Suprapubic skin (tissue), 4 donors: ENCODE results near the gene MYL5. TPM values are rescaled to one million over a fixed set of nuclear protein-coding genes. Genes with fewer than 3 reads are reported as not detected.
A peak's percentile ranks its signal among the peaks of the same experiment; 100 is the strongest.

Source experiments
- DNase-seq, 2 donors: peaks; one replicate each; pipeline ENCODE4 v3.0.0-alpha.2; 2019; ENCODE audit warnings: low spot score in 2 of 2
- H3K27ac ChIP-seq: fragments of 200-600 bp; sonication (generic); one replicate; pipeline ENCODE4 v1.5.1; 2019
- H3K27me3 ChIP-seq: fragments of 200-600 bp; sonication (generic); one replicate; pipeline ENCODE4 v1.5.1; 2019
- H3K36me3 ChIP-seq: fragments of 200-600 bp; sonication (generic); one replicate; pipeline ENCODE4 v1.5.1; 2019
- H3K4me1 ChIP-seq: fragments of 200-600 bp; sonication (generic); one replicate; pipeline ENCODE4 v1.5.1; 2019
- H3K4me3 ChIP-seq: fragments of 200-600 bp; sonication (generic); one replicate; pipeline ENCODE4 v1.5.1; 2019; ENCODE audit warnings: mild to moderate bottlenecking
- H3K9me3 ChIP-seq: fragments of 200-600 bp; sonication (generic); one replicate; pipeline ENCODE4 v1.5.1; 2019
- EP300 ChIP-seq: sonication (generic); formaldehyde crosslinking; IDR thresholded peaks from one replicate; pipeline ENCODE4 v1.6.1; 2017; ENCODE audit warnings: antibody characterized with exemption
- POLR2A ChIP-seq, 2 donors: fragments of 450-650 bp; IDR thresholded peaks; one replicate each; pipeline ENCODE4 v1.6.1; 2017; ENCODE audit warnings: antibody characterized with exemption in 2 of 2, mild to moderate bottlenecking in 2 of 2, moderate library complexity in 2 of 2
- POLR2AphosphoS5 ChIP-seq, 3 donors: sonication (generic); formaldehyde crosslinking; IDR thresholded peaks; one replicate each; pipeline ENCODE4 v1.6.1; 2017; ENCODE audit warnings: antibody characterized with exemption in 3 of 3
- WGBS: methylation state at CpG from one replicate; pipeline ENCODE4 v1.1.5; 2018; 5-methylcytosine and 5-hydroxymethylcytosine counted together
- total RNA-seq, 4 donors: library from RNA; depleted of rRNA; stranded (reverse); fragments of >200 nt; gene quantifications; one replicate each; pipeline ENCODE4 v1.1.0, GENCODE V29; 2016
- TF ChIP-seq, protein P1 (sequence below), 2 donors: fragments of 200-600 bp in 1 of 2; fragments of 450-650 bp in 1 of 2; sonication (generic) in 1 of 2; IDR thresholded peaks; one replicate each; pipeline ENCODE4 v1.5.1; 2016 to 2019; ENCODE audit warnings: antibody characterized with exemption in 2 of 2, mild to moderate bottlenecking in 1 of 2, moderate library complexity in 1 of 2

MYL5 gene, protein sequence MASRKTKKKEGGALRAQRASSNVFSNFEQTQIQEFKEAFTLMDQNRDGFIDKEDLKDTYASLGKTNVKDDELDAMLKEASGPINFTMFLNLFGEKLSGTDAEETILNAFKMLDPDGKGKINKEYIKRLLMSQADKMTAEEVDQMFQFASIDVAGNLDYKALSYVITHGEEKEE
- 10 to 100 TPM in 2 of 4 donors, 1 to 10 TPM in 2; 5.3 to 20.4 (median 10.5) TPM for total RNA-seq

DNA sequence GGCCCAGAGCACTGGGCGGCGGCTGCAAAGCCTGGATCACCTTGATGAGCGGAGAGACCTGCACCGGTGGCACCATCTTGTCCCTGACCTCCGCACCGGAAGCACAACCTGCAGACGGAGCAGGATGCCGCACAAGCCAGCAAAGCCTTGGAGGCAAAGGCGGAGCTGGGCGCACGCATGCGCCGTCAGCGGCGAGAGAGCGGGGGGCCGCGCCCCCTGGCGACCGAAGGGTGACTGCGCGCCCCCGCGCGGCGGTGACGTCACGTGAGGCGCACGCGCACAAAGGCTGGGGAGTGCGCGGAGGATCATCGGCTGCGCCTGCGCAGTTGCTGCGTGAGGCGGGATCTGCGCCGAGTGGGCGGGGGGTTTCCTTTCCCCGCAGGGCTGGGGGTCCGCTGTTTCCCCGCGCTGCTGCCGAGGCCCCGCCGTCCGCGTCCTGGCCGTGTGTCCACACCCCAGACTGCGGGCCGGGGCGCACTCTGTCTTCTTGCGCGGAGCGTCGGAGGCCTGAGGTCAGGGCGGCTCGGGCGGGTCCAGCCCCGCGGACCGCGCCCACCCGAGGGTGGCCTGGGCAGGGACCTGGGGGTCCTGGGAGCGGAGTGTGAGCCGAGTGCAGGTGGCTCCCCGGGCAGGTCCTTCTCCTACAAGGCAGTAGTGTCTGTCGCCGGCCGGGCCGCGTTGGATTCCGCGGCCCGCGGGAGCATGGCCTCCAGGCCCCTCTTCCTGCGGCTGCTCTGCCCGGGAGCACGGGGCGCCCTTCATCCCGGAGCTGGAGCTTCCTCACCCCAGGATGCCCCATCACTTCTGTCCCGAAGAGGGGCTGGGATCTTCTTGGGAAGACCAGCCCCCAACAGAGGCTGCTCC is at the start of gene MYL5, which contains the start of gene ATP5ME:
Gene MYL5 (plus strand): TSS at position 371 of the 864 bp plus-strand sequence. CDS start 3,485 bp downstream, outside the sequence.
Gene ATP5ME (minus strand): TSS at position 105 of the 864 bp plus-strand sequence. CDS start 29 bp downstream, at position 76.
- DNase-seq: peak; percentile 97 to 98
- no peaks in the 10 kb centered on the region for H3K9me3 ChIP-seq
- H3K36me3 ChIP-seq: peaks cover 22% of the 10 kb centered on the region
- H3K27ac ChIP-seq: peak within 1 kb of the TSS; percentile 87
- peak in 1 of 2 donors; percentile 77 for TF ChIP-seq POLR2A (IDR thresholded peaks at IDR 0.05)
- no peak for TF ChIP-seq EP300
- TF ChIP-seq POLR2AphosphoS5 (IDR thresholded peaks at IDR 0.05): peak; percentile 2 to 96 (median 33)
- TF ChIP-seq, protein P1, sequence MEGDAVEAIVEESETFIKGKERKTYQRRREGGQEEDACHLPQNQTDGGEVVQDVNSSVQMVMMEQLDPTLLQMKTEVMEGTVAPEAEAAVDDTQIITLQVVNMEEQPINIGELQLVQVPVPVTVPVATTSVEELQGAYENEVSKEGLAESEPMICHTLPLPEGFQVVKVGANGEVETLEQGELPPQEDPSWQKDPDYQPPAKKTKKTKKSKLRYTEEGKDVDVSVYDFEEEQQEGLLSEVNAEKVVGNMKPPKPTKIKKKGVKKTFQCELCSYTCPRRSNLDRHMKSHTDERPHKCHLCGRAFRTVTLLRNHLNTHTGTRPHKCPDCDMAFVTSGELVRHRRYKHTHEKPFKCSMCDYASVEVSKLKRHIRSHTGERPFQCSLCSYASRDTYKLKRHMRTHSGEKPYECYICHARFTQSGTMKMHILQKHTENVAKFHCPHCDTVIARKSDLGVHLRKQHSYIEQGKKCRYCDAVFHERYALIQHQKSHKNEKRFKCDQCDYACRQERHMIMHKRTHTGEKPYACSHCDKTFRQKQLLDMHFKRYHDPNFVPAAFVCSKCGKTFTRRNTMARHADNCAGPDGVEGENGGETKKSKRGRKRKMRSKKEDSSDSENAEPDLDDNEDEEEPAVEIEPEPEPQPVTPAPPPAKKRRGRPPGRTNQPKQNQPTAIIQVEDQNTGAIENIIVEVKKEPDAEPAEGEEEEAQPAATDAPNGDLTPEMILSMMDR (IDR thresholded peaks at IDR 0.05): peak; percentile 52 to 94
- peak within 1 kb of the TSS; percentile 87 for H3K4me3 ChIP-seq
- no peaks in the 10 kb centered on the region for H3K27me3 ChIP-seq
- peaks cover 57% of the 10 kb centered on the region for H3K4me1 ChIP-seq
- WGBS: 0% methylated on average over 4 of the region's 84 CpGs

DNA sequence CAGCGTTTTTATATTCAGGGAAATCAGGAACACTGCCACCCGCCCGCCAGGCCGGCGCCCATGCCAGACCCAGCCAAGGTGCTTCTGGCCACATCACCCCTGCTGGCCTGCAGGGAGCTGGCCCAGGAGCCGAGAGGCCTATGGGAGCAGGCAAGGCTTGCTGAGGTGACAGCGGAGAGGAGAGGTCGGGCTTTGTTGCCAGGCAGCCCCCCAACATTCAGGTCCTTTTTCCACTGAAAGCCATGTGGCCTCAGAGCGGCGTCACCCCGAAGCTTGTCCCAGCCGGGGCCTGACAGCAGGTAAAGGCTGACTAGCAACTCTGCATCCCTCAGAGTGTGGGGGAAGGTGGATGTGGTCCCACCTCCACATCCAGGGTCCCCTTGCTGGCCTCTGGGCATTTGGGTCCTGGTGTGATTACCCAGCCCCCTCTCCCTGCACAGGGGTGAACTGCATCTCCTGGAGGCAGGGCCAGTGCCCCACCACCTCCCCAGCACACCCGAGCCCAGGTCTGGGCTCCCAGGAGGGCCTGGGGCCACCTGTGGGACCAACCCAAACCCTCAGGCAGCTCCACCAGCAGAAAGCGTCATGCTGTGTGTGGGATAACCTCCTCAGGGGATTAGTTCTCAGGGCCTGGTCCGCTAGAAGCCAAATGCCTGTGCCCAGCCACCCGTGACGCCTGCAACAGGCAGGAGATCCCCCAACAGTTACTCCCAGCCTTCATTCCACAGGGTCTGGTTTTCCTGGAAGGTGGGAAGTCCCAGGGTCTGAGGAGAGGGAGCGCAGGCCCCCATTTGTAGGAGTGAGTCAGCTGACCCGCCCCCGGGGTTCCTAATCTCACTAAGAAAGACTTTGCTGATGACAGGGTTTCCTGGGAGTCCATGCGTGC is 49.4 kb upstream of the MYL5 start, which contains the start of gene PDE6B:
Gene PDE6B (plus strand): TSS at position 869 of the 886 bp plus-strand sequence. CDS start 54 bp downstream, outside the sequence.
- TF ChIP-seq POLR2A (IDR thresholded peaks at IDR 0.05): no peak
- no peak for TF ChIP-seq POLR2AphosphoS5 (IDR thresholded peaks at IDR 0.05)
- TF ChIP-seq, protein P1 (IDR thresholded peaks at IDR 0.05): no peak
- TF ChIP-seq EP300: no peak
- H3K36me3 ChIP-seq: no peaks in the 10 kb centered on the region
- peaks cover 25% of the 10 kb centered on the region for H3K27me3 ChIP-seq
- peak in 1 of 2 donors; percentile 35 for DNase-seq
- WGBS: 78% methylated on average over 5 of the region's 21 CpGs
- no peak within 1 kb of the TSS for H3K4me3 ChIP-seq
- H3K4me1 ChIP-seq: no peaks in the 10 kb centered on the region
- no peaks in the 10 kb centered on the region for H3K9me3 ChIP-seq
- H3K27ac ChIP-seq: no peak within 1 kb of the TSS

DNA sequence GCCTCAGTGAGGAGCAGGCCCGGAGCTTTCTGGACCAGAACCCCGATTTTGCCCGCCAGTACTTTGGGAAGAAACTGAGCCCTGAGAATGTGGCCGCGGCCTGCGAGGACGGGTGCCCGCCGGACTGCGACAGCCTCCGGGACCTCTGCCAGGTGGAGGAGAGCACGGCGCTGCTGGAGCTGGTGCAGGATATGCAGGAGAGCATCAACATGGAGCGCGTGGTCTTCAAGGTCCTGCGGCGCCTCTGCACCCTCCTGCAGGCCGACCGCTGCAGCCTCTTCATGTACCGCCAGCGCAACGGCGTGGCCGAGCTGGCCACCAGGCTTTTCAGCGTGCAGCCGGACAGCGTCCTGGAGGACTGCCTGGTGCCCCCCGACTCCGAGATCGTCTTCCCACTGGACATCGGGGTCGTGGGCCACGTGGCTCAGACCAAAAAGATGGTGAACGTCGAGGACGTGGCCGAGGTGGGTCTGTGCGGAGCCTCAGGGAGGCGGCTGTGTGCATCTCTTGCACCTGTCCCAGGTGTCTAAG is 48.6 kb upstream of the MYL5 start:
- Histone ChIP-seq H3K4me3 (no peak overlapping the region), H3K27ac (no peak overlapping the region), H3K4me1 (no peaks in the 10 kb centered on the region), H3K36me3 (no peaks in the 10 kb centered on the region), H3K27me3 (peaks cover 24% of the 10 kb centered on the region), H3K9me3 (no peaks in the 10 kb centered on the region)
- peak; percentile 44 to 72 for DNase-seq
- TF ChIP-seq, protein P1 (IDR thresholded peaks at IDR 0.05): no peak
- TF ChIP-seq POLR2AphosphoS5 (IDR thresholded peaks at IDR 0.05) (no peak), EP300 (no peak), POLR2A (IDR thresholded peaks at IDR 0.05) (no peak)
- 94% methylated on average over 32 of the region's 39 CpGs for WGBS

DNA sequence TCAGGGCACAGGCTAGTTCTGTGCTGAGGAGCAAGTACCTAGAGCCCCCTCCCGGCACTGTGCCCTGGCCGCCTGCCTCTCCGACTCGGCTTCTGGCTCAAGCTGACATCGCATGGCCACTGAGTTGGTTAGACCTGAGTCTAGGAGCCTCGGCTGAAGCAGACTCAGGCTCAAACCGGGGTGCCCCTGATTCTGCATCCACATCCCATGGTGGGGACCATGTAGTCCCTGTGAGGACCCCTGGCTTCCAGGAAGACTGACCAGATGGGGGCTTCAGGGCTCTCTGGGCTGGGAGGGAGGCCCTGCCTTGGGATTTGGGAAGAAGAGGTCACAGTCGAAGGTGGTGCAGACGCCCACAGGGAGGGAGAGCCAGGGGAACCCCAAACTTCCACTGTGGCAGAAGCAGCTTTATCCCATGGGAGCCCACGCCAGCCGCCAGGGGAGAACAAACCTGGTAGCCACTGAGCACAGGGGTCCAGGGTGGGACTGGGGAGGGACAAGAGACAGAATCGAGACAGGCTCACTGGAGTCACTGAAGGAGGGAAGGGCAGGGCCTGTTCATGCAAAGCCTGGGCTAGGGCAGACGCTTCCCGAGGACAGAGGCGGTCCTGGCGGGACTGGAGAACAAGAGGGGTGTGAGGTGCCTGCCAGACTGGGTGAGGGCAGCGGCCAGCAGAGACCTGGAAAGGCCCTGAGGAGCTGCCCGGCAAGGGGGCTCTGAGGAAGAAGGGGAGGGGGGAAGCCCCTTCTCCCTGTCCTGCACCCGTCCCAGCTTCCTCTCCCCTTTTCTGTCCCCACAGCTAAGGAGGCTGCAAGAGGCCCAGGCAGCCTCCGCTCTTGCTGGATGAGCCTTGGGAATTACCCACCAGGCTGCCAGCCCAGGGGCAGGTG is 47.9 kb upstream of the MYL5 start:
- no peak overlapping the region for H3K4me3 ChIP-seq
- H3K4me1 ChIP-seq: no peaks in the 10 kb centered on the region
- DNase-seq: peak; percentile 39 to 74
- H3K27me3 ChIP-seq: peaks cover 19% of the 10 kb centered on the region
- H3K36me3 ChIP-seq: no peaks in the 10 kb centered on the region
- WGBS: 65% methylated on average over 11 of the region's 20 CpGs
- TF ChIP-seq POLR2A (IDR thresholded peaks at IDR 0.05): no peak
- H3K9me3 ChIP-seq: no peaks in the 10 kb centered on the region
- H3K27ac ChIP-seq: no peak overlapping the region
